Smooth muscle cell (in vitro differentiated cells): ENCODE results near the gene WFDC1. TPM values are rescaled to one million over a fixed set of nuclear protein-coding genes. Genes with fewer than 3 reads are reported as not detected.
A peak's percentile ranks its signal among the peaks of the same experiment; 100 is the strongest.

ENCODE experiments used
- DNase-seq: peaks from one replicate; lab custom pipeline; 2025; ENCODE audit not compliant: unreplicated experiment; lab: John Stamatoyannopoulos, UW
- H2AFZ ChIP-seq: fragments of 200-600 bp; sonication (generic); 2 replicates; pipeline ENCODE4 v1.6.0; 2016; ENCODE audit warnings: antibody characterized with exemption, low read depth, mild to moderate bottlenecking
- H3F3A ChIP-seq: fragments of 200-600 bp; sonication (generic); 2 replicates; pipeline ENCODE4 v1.6.0; 2017; ENCODE audit warnings: antibody characterized with exemption, low read depth
- H3K27ac ChIP-seq: fragments of 200-600 bp; sonication (generic); 2 replicates; pipeline ENCODE4 v1.5.1; 2016; ENCODE audit warnings: low read depth, mild to moderate bottlenecking
- H3K27me3 ChIP-seq: fragments of 200-600 bp; sonication (generic); 2 replicates; pipeline ENCODE4 v1.6.1; 2016; ENCODE audit warnings: low read depth, mild to moderate bottlenecking
- H3K36me3 ChIP-seq: fragments of 200-600 bp; sonication (generic); 2 replicates; pipeline ENCODE4 v1.5.1; 2016; ENCODE audit warnings: low read depth
- H3K4me1 ChIP-seq: fragments of 200-600 bp; sonication (generic); 2 replicates; pipeline ENCODE4 v1.5.1; 2016; ENCODE audit warnings: low read depth
- H3K4me2 ChIP-seq: fragments of 200-600 bp; sonication (generic); 2 replicates; pipeline ENCODE4 v1.6.0; 2016; ENCODE audit warnings: mild to moderate bottlenecking
- H3K4me3 ChIP-seq: fragments of 200-600 bp; sonication (generic); 2 replicates; pipeline ENCODE4 v1.5.1; 2016; ENCODE audit warnings: mild to moderate bottlenecking
- H3K79me2 ChIP-seq: fragments of 200-600 bp; sonication (generic); 2 replicates; pipeline ENCODE4 v1.6.0; 2016; ENCODE audit warnings: low read depth, mild to moderate bottlenecking
- H3K9ac ChIP-seq: fragments of 200-600 bp; sonication (generic); 2 replicates; pipeline ENCODE4 v1.6.0; 2016; ENCODE audit warnings: low read depth
- H3K9me3 ChIP-seq: fragments of 200-600 bp; sonication (generic); replicated peaks from 2 replicates; pipeline ENCODE4 v1.5.1; 2016; ENCODE audit warnings: low read depth
- H4K20me1 ChIP-seq: fragments of 200-600 bp; sonication (generic); 2 replicates; pipeline ENCODE4 v1.6.0; 2016; ENCODE audit warnings: low read depth
- CTCF ChIP-seq: fragments of 200-600 bp; sonication (generic); IDR thresholded peaks from 2 replicates; pipeline ENCODE4 v1.5.1; 2017; ENCODE audit warnings: borderline replicate concordance, mild to moderate bottlenecking, antibody characterized with exemption; ENCODE audit not compliant: insufficient read depth, poor library complexity, severe bottlenecking
- WGBS: methylation state at CpG from one replicate; pipeline ENCODE4 v1.1.7; 2016; ENCODE audit warnings: low lambda C conversion rate; 5-methylcytosine and 5-hydroxymethylcytosine counted together
- polyA plus RNA-seq: library from polyadenylated mRNA; unstranded; fragments of >200 nt; fragmentation: Nextera tagmentation; extraction: Ambion mirVana; gene quantifications from 2 replicates; pipeline ENCODE4 v1.2.1, GENCODE V29; 2016
- total RNA-seq: library from RNA; depleted of rRNA; stranded (reverse); fragments of >200 nt; gene quantifications from 2 replicates; pipeline ENCODE4 v1.2.3, GENCODE V29; 2014

Gene WFDC1
- total and polyA plus RNA-seq, 2 experiments from 2014 or later, result 176 to 362 TPM

- H3K27me3 ChIP-seq, result no peaks in the 10 kb centered on the region
- H4K20me1 ChIP-seq, result no peaks in the 10 kb centered on the region
- DNase-seq, result no peak
- no peaks in the 10 kb centered on the region for H3K36me3 ChIP-seq
- no peaks in the 10 kb centered on the region for H3F3A ChIP-seq
- H2AFZ ChIP-seq, result no peak overlapping the region
- peak overlapping the region; percentile 79 for H3K27ac ChIP-seq
- no peak overlapping the region for H3K9ac ChIP-seq
- TF ChIP-seq CTCF, result no peak
- 77% methylated on average over 10 of the region's 10 CpGs for WGBS
- no peaks in the 10 kb centered on the region for H3K9me3 ChIP-seq
- no peak overlapping the region for H3K4me3 ChIP-seq
- H3K79me2 ChIP-seq, result peaks cover 30% of the 10 kb centered on the region
- peak overlapping the region; percentile 91 for H3K4me2 ChIP-seq
- H3K4me1 ChIP-seq, result peaks cover 3% of the 10 kb centered on the region
These were observed 561 bp upstream of the WFDC1 start for GRCh38 chr16:84294117-84294516.

- Histone ChIP-seq H3K27me3 (no peaks in the 10 kb centered on the region), H3K27ac (peak overlapping the region; percentile 79), H3K4me1 (peaks cover 3% of the 10 kb centered on the region), H3F3A (no peaks in the 10 kb centered on the region), H2AFZ (peak overlapping the region; percentile 37), H3K36me3 (no peaks in the 10 kb centered on the region), H3K4me3 (peak overlapping the region; percentile 50), H3K79me2 (peaks cover 42% of the 10 kb centered on the region), H3K9ac (peak overlapping the region; percentile 51), H4K20me1 (no peaks in the 10 kb centered on the region), H3K9me3 (no peaks in the 10 kb centered on the region), H3K4me2 (peak overlapping the region; percentile 91)
- TF ChIP-seq CTCF, result no peak
- no peak for DNase-seq
- 30% methylated on average over 14 of the region's 14 CpGs for WGBS
These were observed 654 bp downstream of the WFDC1 start for GRCh38 chr16:84295203-84295860.

- H3K4me1 ChIP-seq, result peaks cover 3% of the 10 kb centered on the region
These were observed 3.8 kb downstream of the WFDC1 start for GRCh38 chr16:84298376-84298899.

More at GRCh38 chr16:84298376-84298899, 3.8 kb downstream of the WFDC1 start:
- Histone ChIP-seq H3K27me3 (no peaks in the 10 kb centered on the region), H3K4me2 (peak overlapping the region; percentile 48), H3K9ac (no peak overlapping the region), H3K4me3 (no peak overlapping the region), H3K27ac (peak overlapping the region; percentile 5), H2AFZ (no peak overlapping the region), H3K36me3 (no peaks in the 10 kb centered on the region), H3F3A (peaks cover 11% of the 10 kb centered on the region), H4K20me1 (no peaks in the 10 kb centered on the region), H3K9me3 (no peaks in the 10 kb centered on the region), H3K79me2 (peaks cover 56% of the 10 kb centered on the region)
- WGBS, result 78% methylated on average over 13 of the region's 13 CpGs
- no peak for TF ChIP-seq CTCF
- DNase-seq, result no peak
